ENCODE measurements around the gene GSN. TPM values are rescaled to one million over a fixed set of nuclear protein-coding genes. Genes with fewer than 3 reads are reported as not detected.
"Not testable (repeated sequence)": the region's sequence is repeated elsewhere in the genome, so short reads cannot be mapped to it uniquely, and the experiment has no call there.

The GSN gene
- total RNA-seq, 1 donor from 2014 or later = 360 TPM

DNA sequence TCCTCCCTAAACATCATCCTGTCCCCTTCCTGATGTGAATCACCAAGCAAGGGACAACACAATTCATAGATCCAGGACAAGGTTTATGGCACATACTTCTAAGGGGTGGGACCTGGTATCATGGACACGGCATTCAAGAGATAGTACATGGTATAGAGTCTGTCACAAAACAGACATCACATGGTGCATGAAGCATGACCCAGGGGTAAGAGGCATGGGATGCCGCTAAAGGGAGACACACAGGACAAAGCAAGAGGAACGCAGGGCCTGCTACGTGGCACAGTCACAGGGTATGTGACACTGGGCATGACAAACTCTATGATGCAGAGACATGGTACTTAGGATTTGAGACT lies 20.7 kb downstream of the GSN start:
- no peak for DNase-seq

DNA sequence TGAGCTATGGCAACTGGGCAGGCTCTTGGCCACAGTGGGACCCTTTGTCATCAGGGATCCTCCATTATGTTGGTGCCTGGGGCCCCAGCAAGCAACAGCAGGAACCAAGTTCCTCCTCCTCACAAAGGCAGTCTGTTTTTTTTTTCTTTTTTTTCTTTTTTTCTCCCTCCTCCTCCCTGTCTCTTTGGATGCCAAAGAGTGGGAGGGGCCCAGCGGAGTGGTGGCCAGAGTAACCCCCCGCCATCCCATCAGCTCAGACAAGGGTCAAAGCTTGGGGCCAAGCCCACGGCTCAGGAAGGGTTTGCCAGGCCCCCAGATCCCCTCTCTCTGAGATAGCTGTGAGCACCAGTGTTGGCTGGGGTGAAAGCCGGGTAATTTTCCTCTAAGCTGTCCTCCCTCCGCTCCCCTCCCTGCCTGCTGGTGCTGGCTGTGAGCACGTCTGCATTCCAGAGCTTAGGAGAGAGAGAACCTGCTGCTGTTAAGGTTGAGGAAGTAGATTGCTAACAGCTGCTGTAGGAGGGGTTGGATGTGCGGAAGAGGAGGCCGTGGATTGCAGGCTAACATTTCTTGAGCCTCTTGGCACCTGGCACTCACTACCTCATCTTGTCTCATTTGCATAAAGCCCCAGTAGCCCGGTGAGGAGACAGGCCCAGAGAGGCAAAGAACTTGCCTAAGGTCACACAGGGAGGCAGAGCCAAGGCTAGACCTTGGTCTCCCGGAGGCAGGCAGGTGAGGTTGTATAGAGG lies 21.2 kb downstream of the GSN start:
- peak; percentile 60 for DNase-seq

DNA sequence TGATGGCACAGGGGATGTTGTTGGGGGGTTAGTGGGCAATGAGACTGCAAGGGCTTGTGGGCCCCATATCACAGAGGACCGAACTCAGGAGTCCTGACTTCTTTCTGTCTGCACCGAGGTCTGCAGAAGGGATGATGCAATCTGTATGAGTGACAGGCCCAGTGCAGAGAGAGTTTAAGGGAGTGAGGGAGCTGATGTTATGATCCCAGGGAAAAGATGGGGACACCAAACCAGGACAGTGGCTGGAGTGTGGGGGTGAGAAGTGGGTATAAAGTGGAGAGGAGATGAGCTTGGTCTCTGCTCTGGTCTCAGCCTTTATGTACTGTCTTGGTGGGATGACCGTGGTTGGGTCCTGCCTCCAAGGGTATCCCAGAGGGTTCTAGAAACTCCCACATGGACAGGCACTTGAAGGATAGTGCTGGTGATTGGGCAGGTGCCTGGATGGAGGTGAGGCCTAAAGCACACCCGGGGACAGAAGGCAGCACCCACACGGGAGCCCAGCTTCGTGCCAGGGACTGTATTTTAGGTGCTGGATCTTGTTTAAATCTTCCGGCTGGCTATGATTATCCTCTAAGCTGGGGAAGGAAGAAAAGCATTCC lies 21.9 kb downstream of the GSN start:
- no peak for DNase-seq

DNA sequence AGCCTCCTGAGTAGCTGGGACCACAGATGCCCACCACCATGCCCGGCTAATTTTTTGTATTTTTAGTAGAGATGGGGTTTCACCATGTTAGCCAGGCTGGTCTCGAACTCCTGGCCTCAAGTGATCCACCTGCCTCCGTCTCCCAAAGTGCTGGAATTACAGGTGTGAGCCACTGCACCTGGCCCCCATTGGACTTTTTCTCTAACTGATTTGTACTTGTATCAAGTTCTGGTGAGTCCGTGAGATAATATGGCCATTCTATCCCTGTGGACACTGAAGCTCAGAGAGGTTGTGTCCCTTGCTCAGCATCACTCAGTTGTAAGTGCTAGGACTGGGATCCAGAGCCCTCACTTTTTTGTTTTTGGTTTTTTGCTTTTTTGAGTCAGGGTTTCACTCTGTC lies 23.6 kb downstream of the GSN start:
- not testable (repeated sequence) for DNase-seq

DNA sequence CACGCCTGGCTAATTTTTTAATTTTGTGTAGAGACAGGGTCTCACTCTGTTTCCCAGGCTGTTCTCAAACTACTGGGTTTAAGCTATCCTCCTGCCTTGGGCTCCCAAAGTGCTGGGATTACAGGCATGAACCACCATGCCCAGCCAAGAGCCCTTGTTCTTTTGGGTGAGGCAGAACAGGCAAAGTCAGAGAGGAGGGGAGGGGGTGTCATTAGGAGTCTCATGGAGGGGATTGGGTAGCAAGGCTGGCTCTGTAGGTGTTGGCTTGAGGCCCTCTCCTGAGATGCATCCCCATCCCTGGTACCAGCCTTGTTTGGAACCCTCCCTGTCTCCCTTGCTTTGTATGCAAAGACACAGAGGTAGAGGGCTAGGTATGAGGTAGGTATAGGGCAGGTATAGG lies 24.1 kb downstream of the GSN start:
- no peak for DNase-seq

DNA sequence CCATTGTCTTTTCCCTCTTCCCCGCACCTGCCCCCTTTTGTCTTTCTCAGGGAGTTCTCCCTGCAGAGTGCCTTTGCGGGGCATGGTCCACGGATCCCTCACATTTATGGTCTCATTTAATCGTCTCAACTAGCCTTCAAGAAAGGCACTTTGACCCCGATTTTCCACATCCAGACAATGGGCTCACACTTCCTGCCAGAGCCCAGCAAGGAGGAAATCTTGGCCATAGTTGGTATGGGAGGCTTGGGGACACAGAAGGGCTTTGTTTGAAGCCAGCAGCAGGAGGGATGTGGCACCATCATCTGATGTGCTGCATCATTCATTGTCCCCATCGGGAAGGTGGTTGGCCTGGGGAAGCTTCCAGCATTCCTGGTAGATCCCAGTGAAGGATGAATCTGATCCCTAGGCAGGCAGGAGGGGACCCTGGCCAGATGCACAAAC lies 24.9 kb downstream of the GSN start:
- DNase-seq = no peak

DNA sequence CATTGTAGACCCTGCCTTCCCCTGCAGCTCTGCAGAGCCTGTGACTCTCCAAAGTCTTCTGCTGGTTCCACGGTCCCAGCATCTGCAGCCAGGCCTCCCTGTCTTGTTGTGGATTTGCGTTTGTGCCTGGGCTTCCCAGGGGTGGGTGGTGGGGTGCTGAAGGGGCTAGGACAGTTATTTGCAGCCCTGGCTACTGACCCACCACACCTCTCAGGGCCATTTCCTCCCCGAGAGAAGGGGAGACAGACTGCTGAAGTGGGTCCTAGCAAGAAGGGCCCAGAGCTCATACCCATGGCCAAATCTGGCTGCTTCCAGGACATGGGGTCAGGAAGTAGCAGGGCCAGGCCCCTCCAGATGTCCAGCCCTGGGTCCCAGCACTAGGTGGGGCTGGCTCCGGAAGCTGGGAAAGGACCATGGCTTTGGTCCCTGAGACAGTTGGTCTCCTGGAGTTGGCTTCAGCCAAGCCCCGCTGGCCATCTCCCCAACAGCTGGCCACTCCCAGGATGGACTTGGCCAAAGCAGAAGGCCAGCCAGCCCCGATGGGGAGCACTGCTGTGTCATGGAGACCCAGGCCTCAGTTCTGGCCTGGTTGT lies 26.3 kb downstream of the GSN start:
- no peak for DNase-seq

DNA sequence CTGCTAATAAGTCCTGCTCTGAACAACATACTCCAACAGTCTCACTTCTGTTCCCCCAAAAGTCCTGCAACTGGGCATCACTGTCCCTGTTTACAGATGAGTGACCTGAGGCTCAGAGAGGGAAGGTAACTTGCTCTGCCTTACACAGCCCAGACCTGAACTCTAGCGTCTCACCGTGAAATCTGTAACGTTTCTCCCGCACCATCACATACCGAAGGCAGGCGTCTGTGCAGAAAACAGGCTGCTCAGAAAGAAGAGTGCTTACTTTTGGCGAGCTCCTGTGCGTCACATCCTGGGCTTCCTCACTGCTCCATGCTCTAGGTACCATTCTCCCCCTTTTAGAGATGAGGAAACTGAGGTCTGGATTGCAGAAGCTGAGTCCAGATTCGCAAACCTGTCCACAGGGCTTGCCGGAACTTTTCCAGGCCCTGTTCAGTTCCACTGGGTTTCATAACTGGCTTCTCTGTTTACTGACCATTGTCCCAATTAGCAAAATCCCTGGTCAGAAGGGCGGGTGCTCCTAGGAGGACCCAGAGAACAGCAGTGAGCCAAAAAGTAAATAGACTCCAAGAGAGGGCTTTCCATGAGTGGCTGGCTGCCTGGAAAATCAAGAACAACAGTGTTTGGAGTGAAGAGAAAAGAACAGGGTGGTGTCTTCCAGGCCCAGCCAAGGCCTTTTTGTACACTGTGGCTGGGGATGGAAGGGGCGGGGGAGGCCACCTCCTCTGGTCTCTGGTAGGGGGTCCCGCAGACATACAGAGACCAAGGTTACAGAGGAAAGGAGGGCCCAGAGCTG lies 27.1 kb downstream of the GSN start:
- peak; percentile 57 for DNase-seq

DNA sequence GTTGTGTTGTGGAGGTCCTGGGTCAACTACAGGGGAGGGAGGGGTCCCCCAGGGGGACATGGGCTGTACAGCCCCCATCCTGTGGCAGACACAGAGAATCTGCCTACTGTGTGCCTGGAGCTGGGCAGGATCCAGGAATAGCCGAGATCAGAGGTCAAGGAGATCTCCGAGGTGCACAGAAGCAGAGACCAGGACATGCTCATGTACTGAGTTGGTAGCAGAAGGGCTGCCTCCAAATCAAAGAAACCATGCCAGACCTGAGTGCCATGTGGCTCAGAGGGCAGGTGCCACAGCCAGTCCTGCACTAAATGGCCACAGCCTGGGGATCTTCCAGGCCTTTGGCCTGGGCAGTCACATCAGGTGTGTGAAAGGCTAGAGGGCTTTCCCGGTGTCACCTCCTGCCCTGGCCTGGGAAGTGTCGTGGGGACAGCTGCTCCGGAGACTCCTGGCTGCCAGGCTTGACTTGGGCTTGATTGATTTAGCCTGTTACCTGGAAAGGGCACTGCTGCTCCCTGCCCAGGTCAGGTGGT lies 27.8 kb downstream of the GSN start:
- DNase-seq = no peak

DNA sequence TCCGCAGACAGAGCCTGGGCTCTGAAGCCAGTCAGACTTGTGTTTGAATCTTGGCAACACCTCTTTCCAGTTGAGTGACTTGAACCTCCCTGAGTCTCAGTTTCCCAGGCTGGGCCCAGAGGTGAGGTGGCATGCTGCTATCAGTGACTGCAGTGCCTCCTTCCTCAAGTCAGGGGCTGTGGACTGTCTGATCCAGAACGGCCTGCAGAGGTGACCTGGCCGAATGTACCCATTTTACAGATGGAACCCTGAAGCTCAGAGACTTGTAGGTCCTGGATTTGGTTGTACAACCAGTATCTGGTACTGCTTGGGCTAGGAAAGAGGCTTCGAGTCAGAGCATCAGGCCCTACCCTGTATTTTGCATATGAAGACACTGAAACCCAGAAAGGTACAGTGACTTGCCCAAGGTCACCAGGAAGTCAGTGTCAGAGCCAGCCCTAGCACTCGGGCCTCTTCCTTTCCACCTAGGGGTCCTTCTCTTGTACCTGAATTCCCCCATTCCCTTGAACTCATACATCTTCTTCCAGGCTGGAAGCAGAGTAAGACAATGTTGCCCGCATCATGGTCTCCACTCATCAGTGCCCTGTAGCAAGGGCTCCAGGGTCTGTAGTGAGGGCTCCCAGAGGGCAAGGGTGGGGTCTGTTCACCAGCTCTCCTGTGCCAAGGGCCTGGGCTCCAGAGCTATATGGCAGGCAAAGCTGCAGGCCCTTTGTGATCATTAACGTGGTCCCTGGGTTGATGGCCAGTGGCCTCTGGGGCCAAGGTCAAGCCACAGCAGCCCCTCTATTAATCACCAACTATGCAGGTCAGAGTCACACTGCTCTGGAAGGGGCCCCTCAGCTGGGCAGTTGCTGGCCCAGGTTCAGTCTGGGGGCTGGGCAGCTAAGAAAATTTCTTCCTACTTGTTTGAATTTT lies 28.5 kb downstream of the GSN start:
- no peak for DNase-seq

DNA sequence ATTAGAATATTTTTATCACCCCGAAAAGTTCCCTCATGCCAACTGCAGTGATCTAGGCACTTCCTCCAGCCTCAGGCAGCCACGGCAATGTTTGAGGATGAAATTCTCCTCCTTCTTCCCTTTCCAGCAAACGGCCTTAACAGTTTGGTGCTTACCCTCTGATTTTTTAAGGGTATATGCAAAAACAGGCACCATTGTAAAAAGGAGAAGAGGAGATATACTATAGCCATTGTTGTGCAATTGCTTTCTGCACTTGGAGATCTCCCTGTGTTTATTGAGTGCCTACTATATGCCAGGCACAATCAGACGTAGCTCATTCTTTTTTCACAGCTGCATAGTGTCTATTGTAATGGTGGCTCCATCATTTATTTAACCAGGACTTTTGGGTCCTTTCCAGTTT lies 29.4 kb downstream of the GSN start:
- no peak for DNase-seq

DNA sequence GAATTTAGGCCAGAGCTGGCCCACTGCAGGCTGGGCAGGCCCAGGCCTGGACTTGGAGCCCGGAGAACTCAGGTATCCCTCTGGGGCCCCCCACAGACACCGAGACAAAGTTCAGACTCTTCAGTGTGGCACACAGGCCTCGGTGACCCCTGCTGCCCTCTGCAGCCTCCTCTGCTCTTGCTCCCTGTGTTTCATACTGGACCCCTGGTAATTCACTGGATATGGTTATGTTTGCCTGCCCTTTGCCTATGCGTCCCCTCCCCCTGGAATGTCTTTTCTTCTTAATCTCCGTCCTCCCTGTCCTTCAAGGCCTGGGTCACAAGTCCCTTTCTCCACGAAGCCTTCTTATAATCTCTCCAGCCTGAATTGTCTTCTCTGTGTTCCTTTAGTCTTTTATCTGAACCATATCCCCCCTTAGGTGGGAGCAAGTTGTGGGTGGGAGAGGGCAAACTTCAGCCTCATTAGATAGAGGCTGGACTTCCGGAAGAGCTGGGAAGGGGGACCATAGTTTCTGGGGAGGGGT lies 30.1 kb downstream of the GSN start:
- no peak for DNase-seq

DNA sequence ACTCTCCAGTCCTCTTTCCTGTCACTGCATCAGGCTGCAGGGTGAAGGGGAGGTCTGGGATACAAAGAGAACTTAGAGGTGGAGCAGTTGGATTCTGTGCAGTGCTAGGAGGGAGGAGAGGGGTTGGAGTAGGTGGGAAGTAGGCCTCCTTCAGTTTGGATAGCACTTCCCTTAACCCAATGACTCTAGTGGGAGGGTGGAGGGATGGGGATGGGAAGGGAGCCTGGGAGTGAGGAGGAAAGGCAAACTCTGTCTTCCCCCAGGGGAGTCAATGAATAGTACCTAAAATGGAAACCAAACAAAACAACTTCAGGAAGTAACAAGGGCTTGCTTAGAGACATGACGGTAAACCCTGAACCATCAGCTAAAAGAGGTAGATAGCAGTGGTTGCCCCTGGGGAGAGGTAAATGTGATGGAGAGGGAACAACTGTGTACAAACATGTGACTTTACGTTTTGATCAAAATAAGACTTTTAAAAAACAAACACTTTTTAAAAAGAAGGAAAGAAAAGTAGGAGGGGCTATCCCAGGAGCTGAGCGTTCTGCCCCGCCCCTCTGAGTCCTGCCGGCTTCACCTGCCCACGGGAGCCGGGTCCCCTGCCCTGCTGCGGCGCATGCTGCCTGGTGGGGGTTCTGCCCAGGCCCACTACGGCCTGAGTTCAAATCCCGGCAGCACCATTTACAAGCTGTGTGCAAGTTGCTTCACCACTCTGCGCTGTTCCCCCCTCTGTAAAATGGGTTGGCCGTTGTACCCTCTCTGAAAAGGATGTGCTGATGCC lies 30.9 kb downstream of the GSN start:
- peak; percentile 69 for DNase-seq

DNA sequence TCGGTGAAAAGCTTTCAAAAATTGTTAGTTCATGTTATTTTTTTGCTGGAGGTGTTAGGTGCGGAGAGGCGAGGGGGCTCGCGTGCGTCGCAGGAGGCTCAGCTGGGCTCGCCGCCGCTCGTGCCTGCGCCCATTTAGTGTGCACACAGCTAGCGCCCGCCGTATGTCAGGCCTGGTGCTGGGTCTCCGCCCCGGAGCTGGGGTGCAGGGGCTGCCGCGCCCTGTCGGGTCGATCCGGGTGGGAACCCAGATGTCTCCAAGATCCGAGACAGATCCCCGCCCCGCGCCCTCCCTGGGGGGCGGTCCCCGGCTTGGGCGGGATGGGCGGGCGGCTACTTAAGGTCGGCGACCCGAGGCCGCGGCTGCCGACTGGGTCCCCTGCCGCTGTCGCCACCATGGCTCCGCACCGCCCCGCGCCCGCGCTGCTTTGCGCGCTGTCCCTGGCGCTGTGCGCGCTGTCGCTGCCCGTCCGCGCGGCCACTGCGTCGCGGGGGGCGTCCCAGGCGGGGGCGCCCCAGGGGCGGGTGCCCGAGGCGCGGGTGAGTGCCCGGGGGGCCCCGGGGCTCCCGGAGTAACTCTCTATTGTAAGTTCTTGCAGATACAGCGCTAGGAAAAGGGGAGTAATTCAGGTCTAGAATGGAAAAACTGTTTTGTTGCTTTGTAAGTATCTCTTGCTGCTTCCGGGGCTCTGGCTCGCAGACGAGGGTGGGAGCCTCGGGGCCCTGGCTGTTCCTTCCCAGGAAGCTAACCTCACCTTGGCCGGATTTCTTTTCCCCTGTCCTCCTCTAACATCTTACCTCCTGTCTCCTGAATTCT lies 31.7 kb downstream of the GSN start:
- no peak for DNase-seq

DNA sequence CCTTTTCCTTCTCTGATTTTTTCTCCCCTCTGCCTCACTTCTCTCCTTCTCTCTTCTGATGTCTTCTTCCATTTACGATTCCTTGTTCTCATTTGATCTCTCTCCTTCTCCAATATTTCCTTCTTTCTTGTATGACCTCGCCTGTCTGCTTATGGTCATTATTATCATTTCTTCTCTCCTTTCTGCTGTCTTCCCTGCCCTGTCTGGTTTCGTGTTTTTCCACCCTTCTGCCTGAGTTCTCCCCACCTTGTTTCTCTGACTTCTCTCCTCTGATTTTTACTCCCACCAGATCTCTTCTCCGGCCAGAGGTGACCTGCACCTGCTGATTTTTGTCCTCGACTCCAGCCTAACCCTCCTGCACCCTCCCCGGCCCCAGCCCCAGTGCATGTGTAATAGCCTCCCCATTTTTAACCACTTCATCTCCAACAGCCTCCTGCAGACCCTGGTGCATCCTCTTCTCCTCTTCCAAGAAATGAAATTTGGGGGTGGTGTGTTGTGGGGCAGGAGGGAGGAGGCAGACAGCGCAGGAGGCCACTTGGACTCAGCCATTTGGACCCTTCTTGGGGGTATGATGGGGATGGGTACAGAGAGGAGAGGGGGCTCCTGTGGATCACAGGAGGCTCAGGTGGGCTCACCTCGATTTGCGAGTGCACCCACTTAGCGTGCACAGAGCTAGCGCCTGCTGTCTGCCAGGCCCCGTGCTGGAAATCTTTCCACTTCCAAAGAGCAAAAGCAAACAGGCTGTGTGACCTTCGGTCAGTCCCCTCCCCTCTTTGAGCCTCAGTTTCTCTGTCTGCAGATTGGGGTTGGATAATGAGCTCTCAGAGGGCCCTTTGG lies 32.5 kb downstream of the GSN start:
- DNase-seq = no peak

DNA sequence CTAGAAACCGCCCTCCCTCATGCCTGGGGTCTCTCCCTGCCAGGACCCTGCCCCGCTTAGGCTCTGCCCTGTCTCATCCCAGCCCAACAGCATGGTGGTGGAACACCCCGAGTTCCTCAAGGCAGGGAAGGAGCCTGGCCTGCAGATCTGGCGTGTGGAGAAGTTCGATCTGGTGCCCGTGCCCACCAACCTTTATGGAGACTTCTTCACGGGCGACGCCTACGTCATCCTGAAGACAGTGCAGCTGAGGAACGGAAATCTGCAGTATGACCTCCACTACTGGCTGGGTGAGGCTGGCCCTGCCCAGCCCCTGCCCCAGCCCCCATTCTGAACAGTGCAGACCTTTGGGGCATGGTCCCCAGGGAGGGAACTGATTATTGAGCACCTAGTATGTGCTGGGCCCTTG lies 33.9 kb downstream of the GSN start:
- no peak for DNase-seq

DNA sequence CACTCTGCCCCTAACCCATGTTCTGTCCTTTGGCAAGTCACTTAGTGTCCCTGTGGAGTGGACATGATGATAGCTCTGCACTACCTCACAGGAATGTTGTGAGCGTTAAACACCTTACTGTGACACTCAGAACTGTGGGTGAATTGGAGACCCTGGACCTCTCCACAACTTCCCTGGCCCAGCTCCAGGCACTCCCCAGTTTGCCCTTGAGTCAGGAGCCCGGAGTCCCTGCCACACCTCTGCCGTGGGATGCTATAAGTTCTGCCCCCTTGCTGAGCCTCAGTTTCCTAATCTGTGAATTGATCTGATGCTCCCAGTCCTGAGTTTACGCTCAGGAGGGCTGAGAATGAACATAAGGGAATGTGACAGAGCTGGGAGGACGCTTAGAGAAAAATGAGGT lies 34.4 kb downstream of the GSN start:
- DNase-seq = no peak

DNA sequence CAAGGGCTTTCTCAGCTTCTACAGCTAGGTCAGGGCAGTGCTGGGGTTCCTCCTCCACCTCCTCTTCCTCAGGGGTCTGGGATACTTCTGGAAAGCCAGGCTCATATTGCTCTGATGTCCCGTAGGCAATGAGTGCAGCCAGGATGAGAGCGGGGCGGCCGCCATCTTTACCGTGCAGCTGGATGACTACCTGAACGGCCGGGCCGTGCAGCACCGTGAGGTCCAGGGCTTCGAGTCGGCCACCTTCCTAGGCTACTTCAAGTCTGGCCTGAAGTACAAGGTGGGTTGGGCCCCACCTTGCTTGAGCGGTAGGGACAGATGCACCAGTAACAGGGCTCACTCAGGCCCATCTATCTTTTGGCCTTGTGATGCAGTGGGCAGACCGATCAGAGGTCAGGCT lies 34.8 kb downstream of the GSN start:
- DNase-seq = no peak
